MM.1S (cell line): Measurements from ENCODE around the gene PPP2R2D.

Source experiments
- DNase-seq: peaks from one replicate; pipeline ENCODE4 v3.0.0-alpha.2; 2015
- H2AFZ ChIP-seq: fragments of 300-600 bp; sonication (generic); 2 replicates; pipeline ENCODE4 v1.6.0; 2016; ENCODE audit warnings: antibody characterized with exemption, low read length
- H3F3A ChIP-seq: fragments of 300-600 bp; sonication (generic); 2 replicates; pipeline ENCODE4 v1.6.1; 2016; ENCODE audit warnings: mild to moderate bottlenecking, antibody characterized with exemption, low read length, moderate library complexity, mixed read lengths; ENCODE audit not compliant: insufficient read depth
- H3K27ac ChIP-seq: fragments of 300-600 bp; sonication (generic); 2 replicates; pipeline ENCODE4 v1.5.1; 2016; ENCODE audit warnings: mild to moderate bottlenecking, low read length
- H3K27me3 ChIP-seq: fragments of 300-600 bp; sonication (generic); replicated peaks from 2 replicates; pipeline ENCODE4 v1.6.0; 2016; ENCODE audit warnings: low read length; ENCODE audit not compliant: insufficient read depth
- H3K36me3 ChIP-seq: fragments of 300-600 bp; sonication (generic); replicated peaks from 2 replicates; pipeline ENCODE4 v1.6.1; 2016; ENCODE audit warnings: mild to moderate bottlenecking, low read length, mixed read lengths; ENCODE audit not compliant: insufficient read depth
- H3K4me1 ChIP-seq: fragments of 300-600 bp; sonication (generic); 2 replicates; pipeline ENCODE4 v1.6.1; 2016; ENCODE audit warnings: low read length, mixed read lengths
- H3K4me2 ChIP-seq: fragments of 300-600 bp; sonication (generic); 2 replicates; pipeline ENCODE4 v1.6.0; 2016; ENCODE audit warnings: low read depth, low read length
- H3K4me3 ChIP-seq: fragments of 300-600 bp; sonication (generic); 2 replicates; pipeline ENCODE4 v1.5.1; 2016; ENCODE audit warnings: low read length, mixed read lengths
- H3K79me2 ChIP-seq: fragments of 300-600 bp; sonication (generic); 2 replicates; pipeline ENCODE4 v1.6.1; 2016; ENCODE audit warnings: mixed run types, low read length, mixed read lengths
- H3K9ac ChIP-seq: fragments of 300-600 bp; sonication (generic); 2 replicates; pipeline ENCODE4 v1.6.1; 2016; ENCODE audit warnings: low read length, mixed read lengths
- H3K9me2 ChIP-seq: fragments of 300-600 bp; sonication (generic); replicated peaks from 2 replicates; pipeline ENCODE4 v1.6.1; 2016; ENCODE audit warnings: mild to moderate bottlenecking, low read length, mixed read lengths; ENCODE audit not compliant: insufficient read depth
- H3K9me3 ChIP-seq: fragments of 300-600 bp; sonication (generic); replicated peaks from 2 replicates; pipeline ENCODE4 v1.6.1; 2016; ENCODE audit warnings: mild to moderate bottlenecking, low read length, mixed read lengths; ENCODE audit not compliant: insufficient read depth
- H4K20me1 ChIP-seq: fragments of 300-600 bp; sonication (generic); 2 replicates; pipeline ENCODE4 v1.6.1; 2016; ENCODE audit warnings: mild to moderate bottlenecking, low read length, moderate library complexity, mixed read lengths; ENCODE audit not compliant: insufficient read depth
- EZH2 ChIP-seq: fragments of 300-600 bp; sonication (generic); optimal IDR thresholded peaks from 2 replicates; pipeline ENCODE3; 2017; ENCODE audit warnings: low read depth, mild to moderate bottlenecking, antibody characterized with exemption, low read length, mixed read lengths
- EZH2phosphoT487 ChIP-seq: fragments of 300-600 bp; sonication (generic); IDR thresholded peaks from 2 replicates; pipeline ENCODE4 v1.6.1; 2018; ENCODE audit warnings: antibody characterized with exemption, low read length
- TF ChIP-seq, protein P1 (sequence below): fragments of 300-600 bp; sonication (generic); IDR thresholded peaks from 2 replicates; pipeline ENCODE4 v1.5.1; 2016; ENCODE audit warnings: antibody characterized with exemption, low read length, mixed read lengths

PPP2R2D gene

DNA sequence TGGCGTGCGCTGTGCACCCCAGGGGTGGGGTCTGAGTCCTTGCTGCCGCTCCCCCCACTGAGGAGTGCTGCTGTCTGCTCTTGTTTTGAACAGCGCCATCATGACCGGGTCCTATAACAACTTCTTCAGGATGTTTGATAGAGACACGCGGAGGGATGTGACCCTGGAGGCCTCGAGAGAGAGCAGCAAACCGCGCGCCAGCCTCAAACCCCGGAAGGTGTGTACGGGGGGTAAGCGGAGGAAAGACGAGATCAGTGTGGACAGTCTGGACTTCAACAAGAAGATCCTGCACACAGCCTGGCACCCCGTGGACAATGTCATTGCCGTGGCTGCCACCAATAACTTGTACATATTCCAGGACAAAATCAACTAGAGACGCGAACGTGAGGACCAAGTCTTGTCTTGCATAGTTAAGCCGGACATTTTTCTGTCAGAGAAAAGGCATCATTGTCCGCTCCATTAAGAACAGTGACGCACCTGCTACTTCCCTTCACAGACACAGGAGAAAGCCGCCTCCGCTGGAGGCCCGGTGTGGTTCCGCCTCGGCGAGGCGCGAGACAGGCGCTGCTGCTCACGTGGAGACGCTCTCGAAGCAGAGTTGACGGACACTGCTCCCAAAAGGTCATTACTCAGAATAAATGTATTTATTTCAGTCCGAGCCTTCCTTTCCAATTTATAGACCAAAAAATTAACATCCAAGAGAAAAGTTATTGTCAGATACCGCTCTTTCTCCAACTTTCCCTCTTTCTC, 55.0 kb downstream of the PPP2R2D start:
- peaks cover 10% of the 10 kb centered on the region; the same call in 1 of the 2 replicates for H3K36me3 ChIP-seq
- no peaks in the 10 kb centered on the region for H3K4me1 ChIP-seq
- no peaks in the 10 kb centered on the region for H3K9me3 ChIP-seq
- H3K27ac ChIP-seq: no peak overlapping the region
- H2AFZ ChIP-seq: no peak overlapping the region
- no peaks in the 10 kb centered on the region for H3K27me3 ChIP-seq
- H3K4me2 ChIP-seq: no peak overlapping the region
- H4K20me1 ChIP-seq: no peaks in the 10 kb centered on the region
- H3K9me2 ChIP-seq: no peaks in the 10 kb centered on the region
- H3K79me2 ChIP-seq: no peaks in the 10 kb centered on the region
- no peaks in the 10 kb centered on the region for H3F3A ChIP-seq
- TF ChIP-seq, protein P1, sequence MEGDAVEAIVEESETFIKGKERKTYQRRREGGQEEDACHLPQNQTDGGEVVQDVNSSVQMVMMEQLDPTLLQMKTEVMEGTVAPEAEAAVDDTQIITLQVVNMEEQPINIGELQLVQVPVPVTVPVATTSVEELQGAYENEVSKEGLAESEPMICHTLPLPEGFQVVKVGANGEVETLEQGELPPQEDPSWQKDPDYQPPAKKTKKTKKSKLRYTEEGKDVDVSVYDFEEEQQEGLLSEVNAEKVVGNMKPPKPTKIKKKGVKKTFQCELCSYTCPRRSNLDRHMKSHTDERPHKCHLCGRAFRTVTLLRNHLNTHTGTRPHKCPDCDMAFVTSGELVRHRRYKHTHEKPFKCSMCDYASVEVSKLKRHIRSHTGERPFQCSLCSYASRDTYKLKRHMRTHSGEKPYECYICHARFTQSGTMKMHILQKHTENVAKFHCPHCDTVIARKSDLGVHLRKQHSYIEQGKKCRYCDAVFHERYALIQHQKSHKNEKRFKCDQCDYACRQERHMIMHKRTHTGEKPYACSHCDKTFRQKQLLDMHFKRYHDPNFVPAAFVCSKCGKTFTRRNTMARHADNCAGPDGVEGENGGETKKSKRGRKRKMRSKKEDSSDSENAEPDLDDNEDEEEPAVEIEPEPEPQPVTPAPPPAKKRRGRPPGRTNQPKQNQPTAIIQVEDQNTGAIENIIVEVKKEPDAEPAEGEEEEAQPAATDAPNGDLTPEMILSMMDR: no peak
- no peak for TF ChIP-seq EZH2
- no peak for TF ChIP-seq EZH2phosphoT487
- no peak overlapping the region for H3K4me3 ChIP-seq
- H3K9ac ChIP-seq: no peak overlapping the region
- no peak for DNase-seq

DNA sequence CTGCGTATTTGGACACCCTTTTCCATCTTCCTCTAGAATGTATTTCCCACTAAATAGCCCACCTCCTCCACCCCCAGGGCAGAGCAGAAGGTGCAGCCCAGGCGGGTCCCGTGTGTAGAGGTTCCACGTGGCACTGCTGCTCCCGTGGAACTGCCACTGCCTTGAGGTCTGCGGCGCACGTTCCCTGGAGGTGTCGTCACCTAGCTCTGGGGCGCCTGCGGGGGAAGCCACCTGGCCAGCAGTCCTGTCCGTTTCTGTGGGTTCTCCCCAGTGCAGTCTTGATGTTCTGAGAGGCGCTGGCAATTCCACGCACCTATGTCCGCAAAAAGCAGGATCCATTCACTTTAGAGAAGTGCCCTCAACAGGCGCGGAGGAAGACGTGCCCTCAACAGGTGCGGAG, 59.0 kb downstream of the PPP2R2D start:
- Histone ChIP-seq H3K27me3 (no peaks in the 10 kb centered on the region), H4K20me1 (no peaks in the 10 kb centered on the region), H3K4me2 (no peak overlapping the region), H3F3A (no peaks in the 10 kb centered on the region), H3K27ac (no peak overlapping the region), H3K36me3 (peaks cover 5% of the 10 kb centered on the region; the same call in 1 of the 2 replicates), H3K9ac (no peak overlapping the region), H3K4me1 (no peaks in the 10 kb centered on the region), H3K9me2 (no peaks in the 10 kb centered on the region), H3K4me3 (no peak overlapping the region), H2AFZ (no peak overlapping the region), H3K9me3 (no peaks in the 10 kb centered on the region), H3K79me2 (no peaks in the 10 kb centered on the region)
- no peak for TF ChIP-seq EZH2phosphoT487
- no peak for DNase-seq

DNA sequence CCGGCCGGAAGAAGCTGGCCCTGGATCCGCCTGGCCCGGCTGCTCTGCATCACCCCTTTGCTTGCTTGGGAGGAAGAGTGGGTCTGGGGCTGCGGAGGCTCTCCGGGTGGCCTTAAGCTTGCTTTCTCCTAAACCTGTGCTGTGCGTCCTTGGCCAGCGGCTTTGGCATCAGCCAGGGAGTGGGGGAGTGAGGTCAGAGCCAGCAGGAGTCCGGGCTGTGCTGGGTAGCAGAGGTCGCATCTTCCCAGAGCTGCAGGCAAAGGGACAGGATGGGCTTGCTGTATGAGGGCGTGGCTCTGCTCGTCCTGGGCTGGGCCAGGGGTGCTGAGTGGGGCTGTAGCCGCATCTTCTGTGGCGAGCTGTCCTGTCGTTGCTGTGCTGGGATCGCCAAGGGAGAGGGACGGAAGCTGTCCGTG, 59.8 kb downstream of the PPP2R2D start:
- Histone ChIP-seq H3K79me2 (no peaks in the 10 kb centered on the region), H3K27ac (no peak overlapping the region), H3K4me2 (no peak overlapping the region), H3K4me3 (no peak overlapping the region), H4K20me1 (no peaks in the 10 kb centered on the region), H3K9ac (no peak overlapping the region), H3K36me3 (peaks cover under 1% of the 10 kb centered on the region; the same call in 1 of the 2 replicates), H3K9me2 (no peaks in the 10 kb centered on the region), H3K27me3 (no peaks in the 10 kb centered on the region), H3F3A (no peaks in the 10 kb centered on the region), H2AFZ (no peak overlapping the region), H3K4me1 (no peaks in the 10 kb centered on the region), H3K9me3 (no peaks in the 10 kb centered on the region)
- no peak for DNase-seq
- TF ChIP-seq EZH2phosphoT487 (no peak), EZH2 (no peak)
- TF ChIP-seq, protein P1: no peak
